Hair follicular keratinocyte (primary cell): ENCODE data around the gene GNG11. TPM values are rescaled to one million over a fixed set of nuclear protein-coding genes. Genes with fewer than 3 reads are reported as not detected.

Experiments
- total RNA-seq: library from RNA; depleted of rRNA; stranded (reverse); fragments of >200 nt; gene quantifications from 2 replicates; pipeline ENCODE4 v1.2.3, GENCODE V29; 2015

Gene GNG11
- 1.2 and 1.7 TPM in 2 replicates for total RNA-seq

DNA sequence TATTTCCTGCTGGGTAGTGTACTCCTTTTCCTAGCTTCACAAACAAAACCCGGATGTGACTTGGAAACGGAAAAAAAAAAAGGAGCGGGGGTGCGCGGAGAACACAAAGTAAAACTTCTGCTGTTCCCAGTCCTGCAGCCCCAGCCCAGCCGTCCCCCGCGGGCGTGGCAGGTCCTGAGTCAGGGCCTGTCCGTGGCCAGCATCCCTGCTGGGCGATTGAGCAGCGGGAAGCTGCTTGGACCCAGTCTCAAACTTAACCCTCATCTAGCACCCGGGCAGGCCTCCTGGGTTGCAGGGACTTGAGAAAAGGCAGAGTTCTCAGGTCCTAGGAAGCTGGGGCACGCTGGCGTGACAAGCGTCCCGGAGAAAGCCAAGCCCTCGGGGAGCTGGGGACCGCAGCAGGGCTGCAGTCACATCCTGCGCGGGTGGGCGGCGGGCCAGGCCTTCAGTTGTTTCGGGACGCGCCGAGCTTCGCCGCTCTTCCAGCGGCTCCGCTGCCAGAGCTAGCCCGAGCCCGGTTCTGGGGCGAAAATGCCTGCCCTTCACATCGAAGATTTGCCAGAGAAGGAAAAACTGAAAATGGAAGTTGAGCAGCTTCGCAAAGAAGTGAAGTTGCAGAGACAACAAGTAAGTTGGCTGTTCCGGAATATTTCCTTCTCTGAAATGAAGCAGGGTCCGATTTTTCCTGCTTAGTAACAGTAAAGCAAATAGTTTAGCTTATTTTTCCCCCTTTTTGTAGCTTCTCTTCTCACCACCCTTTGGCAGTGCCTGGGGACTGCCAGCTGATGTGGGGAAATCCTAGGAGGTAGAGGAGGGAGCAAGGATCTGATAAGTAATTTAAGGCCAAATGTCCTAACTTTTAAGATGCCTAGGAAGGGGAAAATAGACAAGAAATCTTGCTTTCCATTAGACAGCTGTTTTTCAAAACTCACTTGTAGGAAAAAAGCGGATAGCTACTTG lies at the start of gene GNG11:
Gene GNG11, plus strand, starts transcription at position 129 of the 960 bp plus-strand sequence. Its CDS starts 403 bp downstream, at position 532.

DNA sequence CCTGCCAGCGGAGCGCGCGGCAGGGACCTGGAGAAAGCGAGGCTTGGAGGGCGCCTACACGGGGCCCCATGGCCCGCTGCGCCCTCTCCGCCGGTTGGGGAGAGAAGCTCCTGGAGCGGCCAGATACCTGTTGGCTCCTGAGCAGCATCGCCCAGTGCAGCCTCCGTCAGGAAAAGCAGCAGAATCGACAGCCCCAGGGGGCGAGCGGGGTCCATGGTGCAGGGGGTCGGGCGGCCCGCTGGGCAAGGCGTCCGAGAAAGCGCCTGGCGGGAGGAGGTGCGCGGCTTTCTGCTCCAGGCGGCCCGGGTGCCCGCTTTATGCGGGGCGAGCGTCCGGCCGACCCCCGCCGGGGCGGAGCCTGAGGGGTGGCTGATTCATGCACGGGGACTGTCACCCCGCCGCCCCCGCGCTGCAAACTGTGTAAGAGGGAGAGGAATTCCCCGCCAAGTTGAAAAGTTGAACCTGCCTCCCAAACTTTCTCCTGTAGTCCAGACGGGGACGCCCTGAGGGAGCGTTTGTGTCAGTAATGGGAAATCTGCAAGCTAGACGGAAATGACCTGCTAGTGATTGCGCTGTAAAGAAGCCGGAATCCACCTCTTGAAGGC lies 31.0 kb upstream of the GNG11 start, which contains the start of gene TFPI2:
Gene TFPI2, minus strand, starts transcription at position 290 of the 605 bp plus-strand sequence. Its CDS starts 75 bp downstream, at position 215.

DNA sequence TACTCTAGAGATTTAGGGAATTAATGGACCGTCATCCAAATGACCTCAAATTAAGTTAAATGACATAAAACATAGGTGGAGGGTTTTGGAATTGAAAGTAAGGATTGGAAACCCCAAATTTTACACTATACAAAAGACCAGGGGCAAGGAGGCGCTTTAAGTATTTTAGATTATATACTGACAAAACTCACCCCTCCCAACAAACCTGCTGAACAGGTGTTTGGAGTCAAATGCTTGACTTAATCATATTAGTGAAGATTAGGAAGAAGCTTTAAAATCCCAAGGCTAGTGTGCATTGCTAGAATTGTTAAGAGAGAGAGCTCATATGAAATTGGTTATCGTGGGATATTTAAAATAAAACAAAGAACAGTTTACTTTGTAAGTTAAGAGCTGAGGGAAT lies 15.3 kb upstream of the GNG11 start, which contains the start of gene GNGT1:
Gene GNGT1, plus strand, starts transcription at position 301 of the 400 bp plus-strand sequence. CDS start 180 bp downstream, outside the sequence.

Other genes starting within 250 kb of the GNG11 start
- gene TFPI2, start 31.0 kb upstream of the GNG11 start, total RNA-seq: 227 and 475 TPM in 2 replicates
- not detected in 2 replicates for gene GNGT1, start 15.2 kb upstream of the GNG11 start, total RNA-seq
- 22.1 and 30.8 TPM in 2 replicates for gene BET1, start 82.6 kb downstream of the GNG11 start, total RNA-seq